H9 (cell line): ENCODE results near the gene TUBA8. TPM values are rescaled to one million over a fixed set of nuclear protein-coding genes. Genes with fewer than 3 reads are reported as not detected.

Experiments
- DNase-seq: peaks from one replicate; pipeline ENCODE4 v3.0.0-alpha.2; 2017
- H2AFZ ChIP-seq: one replicate; pipeline ENCODE4 v1.6.1; 2013; ENCODE audit warnings: mild to moderate bottlenecking, low read length, control low read depth, moderate library complexity
- H2AK5ac ChIP-seq: 2 replicates; pipeline ENCODE4 v1.6.1; 2013; ENCODE audit warnings: low read length, control low read depth, mixed read lengths; ENCODE audit not compliant: insufficient read length
- H2BK120ac ChIP-seq: one replicate; pipeline ENCODE4 v1.6.1; 2013; ENCODE audit warnings: low read depth, mild to moderate bottlenecking, low read length, control low read depth, inconsistent platforms; ENCODE audit not compliant: poor library complexity, severe bottlenecking
- H2BK12ac ChIP-seq: 2 replicates; pipeline ENCODE4 v1.6.1; 2013; ENCODE audit warnings: low read length, control low read depth, mixed read lengths, low read depth; ENCODE audit not compliant: insufficient read length
- H2BK15ac ChIP-seq: 2 replicates; pipeline ENCODE4 v1.6.1; 2013; ENCODE audit warnings: low read depth, low read length, control low read depth
- H2BK20ac ChIP-seq: one replicate; pipeline ENCODE4 v1.6.1; 2013; ENCODE audit warnings: low read depth, mild to moderate bottlenecking, low read length, control low read depth, inconsistent platforms; ENCODE audit not compliant: poor library complexity, severe bottlenecking
- H2BK5ac ChIP-seq: 2 replicates; pipeline ENCODE4 v1.6.1; 2013; ENCODE audit warnings: low read length, control low read depth, mixed read lengths; ENCODE audit not compliant: insufficient read length
- H3K14ac ChIP-seq: 2 replicates; pipeline ENCODE4 v1.6.1; 2013; ENCODE audit warnings: low read length, control low read depth; ENCODE audit not compliant: insufficient read depth
- H3K18ac ChIP-seq: 2 replicates; pipeline ENCODE4 v1.6.1; 2013; ENCODE audit warnings: low read depth, mild to moderate bottlenecking, mixed read lengths, low read length, control low read depth; ENCODE audit not compliant: insufficient read length
- H3K23ac ChIP-seq: 2 replicates; pipeline ENCODE4 v1.6.1; 2013; ENCODE audit warnings: low read length, control low read depth, mixed read lengths, low read depth; ENCODE audit not compliant: insufficient read length
- H3K23me2 ChIP-seq: 2 replicates; pipeline ENCODE4 v1.6.1; 2013; ENCODE audit warnings: low read depth, mild to moderate bottlenecking, mixed read lengths, low read length, control low read depth; ENCODE audit not compliant: insufficient read length, poor library complexity, severe bottlenecking
- H3K27ac ChIP-seq: 2 replicates; pipeline ENCODE4 v1.5.1; 2013; ENCODE audit warnings: low read length, control low read depth, mixed read lengths, low read depth; ENCODE audit not compliant: insufficient read length
- H3K27me3 ChIP-seq: 2 replicates; pipeline ENCODE4 v1.6.1; 2013; ENCODE audit warnings: low read length, control low read depth, inconsistent platforms; ENCODE audit not compliant: insufficient read depth
- H3K4ac ChIP-seq: 2 replicates; pipeline ENCODE4 v1.6.1; 2013; ENCODE audit warnings: low read depth, mild to moderate bottlenecking, control low read depth, inconsistent platforms, low read length, moderate library complexity
- H3K4me1 ChIP-seq: 2 replicates; pipeline ENCODE4 v1.6.1; 2013; ENCODE audit warnings: low read length, control low read depth, inconsistent platforms; ENCODE audit not compliant: insufficient read depth
- H3K4me2 ChIP-seq: 2 replicates; pipeline ENCODE4 v1.6.1; 2013; ENCODE audit warnings: low read length, control low read depth, mixed read lengths; ENCODE audit not compliant: insufficient read length, insufficient read depth
- H3K56ac ChIP-seq: 2 replicates; pipeline ENCODE4 v1.6.1; 2013; ENCODE audit warnings: low read depth, mild to moderate bottlenecking, mixed read lengths, low read length, control low read depth; ENCODE audit not compliant: insufficient read length
- H3K79me1 ChIP-seq: 2 replicates; pipeline ENCODE4 v1.6.1; 2013; ENCODE audit warnings: low read depth, mild to moderate bottlenecking, moderate library complexity, low read length, control low read depth, inconsistent platforms; ENCODE audit not compliant: insufficient read depth, poor library complexity, severe bottlenecking
- H3K79me2 ChIP-seq: 2 replicates; pipeline ENCODE4 v1.6.1; 2013; ENCODE audit warnings: low read length, control low read depth, inconsistent platforms; ENCODE audit not compliant: insufficient read depth
- H3K9ac ChIP-seq: 2 replicates; pipeline ENCODE4 v1.6.1; 2013; ENCODE audit warnings: low read length, control low read depth, mixed read lengths; ENCODE audit not compliant: insufficient read length; ENCODE audit errors: extremely low read depth
- H3K9me3 ChIP-seq: one replicate; pipeline ENCODE4 v1.6.1; 2013; ENCODE audit warnings: low read depth, low read length, inconsistent platforms; ENCODE audit not compliant: control insufficient read depth
- H3T11ph ChIP-seq: one replicate; pipeline ENCODE4 v1.6.1; 2013; ENCODE audit warnings: mild to moderate bottlenecking, low read length, control low read depth, inconsistent platforms
- H4K20me1 ChIP-seq: one replicate; pipeline ENCODE4 v1.6.1; 2013; ENCODE audit not compliant: control insufficient read depth, insufficient read length, insufficient read depth
- H4K5ac ChIP-seq: 2 replicates; pipeline ENCODE4 v1.6.1; 2013; ENCODE audit warnings: low read depth, mild to moderate bottlenecking, mixed read lengths, low read length, control low read depth; ENCODE audit not compliant: insufficient read length
- H4K8ac ChIP-seq: replicated peaks from 2 replicates; pipeline ENCODE4 v1.6.1; 2013; ENCODE audit warnings: low read length, control low read depth, mixed read lengths, low read depth; ENCODE audit not compliant: insufficient read length
- H4K91ac ChIP-seq: 2 replicates; pipeline ENCODE4 v1.6.1; 2013; ENCODE audit warnings: low read depth, mild to moderate bottlenecking, moderate library complexity, mixed read lengths, low read length, control low read depth; ENCODE audit not compliant: insufficient read length
- H3K27ac Mint-ChIP-seq, 3 experiments: 2 replicates in 2 of 3; 3 replicates in 1 of 3; pipeline ENCODE4 v1.8.0; 2020 to 2021; ENCODE audit warnings: mixed read lengths in 3 of 3, mild to moderate bottlenecking in 1 of 3, moderate library complexity in 1 of 3
- H3K27me3 Mint-ChIP-seq: 2 replicates; pipeline ENCODE4 v1.8.0; 2021; ENCODE audit warnings: low read depth, mild to moderate bottlenecking, moderate library complexity, mixed read lengths
- H3K36me3 Mint-ChIP-seq, 3 experiments: 2 replicates in 2 of 3; 3 replicates in 1 of 3; pipeline ENCODE4 v1.8.0; 2020 to 2021; ENCODE audit warnings: low read depth in 3 of 3, mixed read lengths in 3 of 3; ENCODE audit not compliant: insufficient read depth in 1 of 3
- H3K4me1 Mint-ChIP-seq, 2 experiments: 2 replicates each; pipeline ENCODE4 v1.8.0; 2020; ENCODE audit warnings: mixed read lengths in 2 of 2
- H3K4me3 Mint-ChIP-seq, 2 experiments: 2 replicates in 1 of 2; 3 replicates in 1 of 2; pipeline ENCODE4 v1.8.0; 2020 to 2021; ENCODE audit warnings: mild to moderate bottlenecking in 2 of 2, mixed read lengths in 2 of 2, moderate library complexity in 1 of 2
- H3K9me3 Mint-ChIP-seq, 2 experiments: 2 replicates in 1 of 2; 3 replicates in 1 of 2; pipeline ENCODE4 v1.8.0; 2020; ENCODE audit warnings: mild to moderate bottlenecking in 2 of 2, mixed read lengths in 2 of 2, moderate library complexity in 1 of 2
- WGBS: extraction: QIAGEN DNeasy Blood & Tissue Kit; methylation state at CpG from one replicate; pipeline ENCODE4 v1.1.7; 2013; ENCODE audit warnings: missing lambda C conversion rate, low lambda C conversion rate, mixed read lengths; ENCODE audit not compliant: insufficient read length; ENCODE audit errors: extremely low coverage; 5-methylcytosine and 5-hydroxymethylcytosine counted together
- total RNA-seq: library from RNA; stranded (reverse); gene quantifications from 2 replicates; pipeline ENCODE4 v1.2.1, GENCODE V29; 2021
- TF ChIP-seq, protein P1 (sequence below): fragments of 200-600 bp; sonication (generic); conservative IDR thresholded peaks from 3 replicates; pipeline ENCODE4 v1.8.0; 2021; ENCODE audit warnings: antibody characterized with exemption, mild to moderate bottlenecking

The TUBA8 gene
- total RNA-seq, 1 experiment from 2014 or later = 2.0 TPM

DNA sequence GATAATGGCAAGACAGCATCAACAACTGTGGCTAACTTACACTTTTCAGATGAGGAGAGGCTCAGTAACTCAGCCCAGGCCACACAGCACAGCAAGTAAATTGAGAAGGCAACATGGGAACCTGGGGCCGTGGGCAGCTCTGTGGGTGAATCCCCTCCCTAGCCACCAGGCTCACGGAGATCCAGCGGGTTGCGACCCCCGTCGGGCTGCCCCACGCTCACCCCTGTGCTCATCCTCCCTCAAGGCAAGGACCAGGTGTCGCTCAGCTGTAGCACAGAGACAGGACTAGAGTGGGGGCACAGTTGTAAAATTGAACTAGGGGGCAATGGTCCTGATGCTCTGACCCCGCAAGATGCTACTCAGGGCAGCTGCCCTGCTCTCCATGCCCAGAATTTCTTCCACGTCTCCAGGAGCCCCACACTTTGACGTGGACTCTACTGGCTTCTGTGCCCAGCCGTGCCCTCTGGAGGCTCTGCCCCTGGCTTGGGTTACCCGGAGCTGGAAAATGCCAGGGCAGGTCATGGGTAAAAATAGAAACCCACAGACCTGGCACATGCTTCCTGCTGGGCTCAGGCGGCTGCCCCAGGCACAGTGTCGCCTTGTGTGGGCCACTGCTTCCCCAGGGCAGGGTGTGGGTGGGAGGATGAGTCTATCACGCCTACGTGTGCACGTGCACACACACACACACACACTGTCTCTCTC is 9.0 kb downstream of the TUBA8 start:
- H2BK12ac ChIP-seq = no peak overlapping the region
- peaks cover 3% of the 10 kb centered on the region; the same call in 1 of the 2 replicates for H3K4me1 ChIP-seq
- no peak overlapping the region for H2BK20ac ChIP-seq
- TF ChIP-seq, protein P1, sequence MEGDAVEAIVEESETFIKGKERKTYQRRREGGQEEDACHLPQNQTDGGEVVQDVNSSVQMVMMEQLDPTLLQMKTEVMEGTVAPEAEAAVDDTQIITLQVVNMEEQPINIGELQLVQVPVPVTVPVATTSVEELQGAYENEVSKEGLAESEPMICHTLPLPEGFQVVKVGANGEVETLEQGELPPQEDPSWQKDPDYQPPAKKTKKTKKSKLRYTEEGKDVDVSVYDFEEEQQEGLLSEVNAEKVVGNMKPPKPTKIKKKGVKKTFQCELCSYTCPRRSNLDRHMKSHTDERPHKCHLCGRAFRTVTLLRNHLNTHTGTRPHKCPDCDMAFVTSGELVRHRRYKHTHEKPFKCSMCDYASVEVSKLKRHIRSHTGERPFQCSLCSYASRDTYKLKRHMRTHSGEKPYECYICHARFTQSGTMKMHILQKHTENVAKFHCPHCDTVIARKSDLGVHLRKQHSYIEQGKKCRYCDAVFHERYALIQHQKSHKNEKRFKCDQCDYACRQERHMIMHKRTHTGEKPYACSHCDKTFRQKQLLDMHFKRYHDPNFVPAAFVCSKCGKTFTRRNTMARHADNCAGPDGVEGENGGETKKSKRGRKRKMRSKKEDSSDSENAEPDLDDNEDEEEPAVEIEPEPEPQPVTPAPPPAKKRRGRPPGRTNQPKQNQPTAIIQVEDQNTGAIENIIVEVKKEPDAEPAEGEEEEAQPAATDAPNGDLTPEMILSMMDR = no peak
- Mint-ChIP-seq H3K9me3 (no peaks in the 10 kb centered on the region), H3K27ac (no peak overlapping the region; a peak in 1 of 7 replicates), H3K27me3 (peaks cover 2% of the 10 kb centered on the region), H3K36me3 (no peaks in the 10 kb centered on the region), H3K4me1 (peaks cover 11 to 16% of the 10 kb centered on the region in 2 experiments), H3K4me3 (no peak overlapping the region)
- H2AK5ac ChIP-seq = no peak overlapping the region
- no CpG with 5 or more reads among the region's 18 CpGs for WGBS
- no peak overlapping the region for H3K27ac ChIP-seq
- H3K56ac ChIP-seq = no peak overlapping the region
- no peak overlapping the region for H2BK5ac ChIP-seq
- H3K9ac ChIP-seq = no peak overlapping the region
- no peak overlapping the region for H4K91ac ChIP-seq
- H4K5ac ChIP-seq = no peak overlapping the region
- DNase-seq = no peak
- no peaks in the 10 kb centered on the region for H3K9me3 ChIP-seq
- no peak overlapping the region for H3K18ac ChIP-seq
- no peaks in the 10 kb centered on the region for H4K20me1 ChIP-seq
- no peak overlapping the region for H2AFZ ChIP-seq
- no peak overlapping the region for H3K4ac ChIP-seq
- no peaks in the 10 kb centered on the region for H3K79me1 ChIP-seq
- H3K27me3 ChIP-seq = no peaks in the 10 kb centered on the region
- no peak overlapping the region for H3K23ac ChIP-seq
- H3K4me2 ChIP-seq = no peak overlapping the region
- no peak overlapping the region for H2BK15ac ChIP-seq
- no peaks in the 10 kb centered on the region for H3K79me2 ChIP-seq
- no peak overlapping the region for H2BK120ac ChIP-seq
- H3K14ac ChIP-seq = no peak overlapping the region
- H4K8ac ChIP-seq = no peak overlapping the region
- H3T11ph ChIP-seq = no peak overlapping the region
- H3K23me2 ChIP-seq = no peaks in the 10 kb centered on the region
